GM19455 (cell line): Measurements from ENCODE around the gene VAV3.
"Not testable (repeated sequence)": the region's sequence is repeated elsewhere in the genome, so short reads cannot be mapped to it uniquely, and the experiment has no call there.

Source experiments
- ATAC-seq: cut with Tn5 transposase; IDR thresholded peaks from one replicate; pipeline ENCODE4 v1.9.1; 2021; ENCODE audit not compliant: unreplicated experiment

The VAV3 gene

DNA sequence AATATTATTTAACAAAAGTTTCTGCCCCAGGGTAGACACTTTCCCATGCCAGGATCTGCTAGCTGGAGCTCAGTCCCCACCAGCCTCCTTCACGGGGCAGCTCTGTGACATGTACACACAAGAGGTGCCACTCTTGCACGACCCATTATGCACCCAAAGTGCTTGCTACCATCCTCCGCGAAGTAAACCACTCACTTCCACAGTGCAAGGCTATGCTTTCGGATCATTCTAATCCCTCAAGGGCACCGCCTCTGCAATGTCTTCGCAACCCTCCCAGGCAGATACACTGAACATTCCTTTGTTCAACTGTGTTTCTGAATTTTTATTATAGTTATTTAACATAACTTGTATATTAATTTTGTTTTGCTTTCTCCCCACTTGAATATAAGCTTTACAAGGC lies 303.8 kb downstream of the VAV3 start:
- ATAC-seq: no peak

DNA sequence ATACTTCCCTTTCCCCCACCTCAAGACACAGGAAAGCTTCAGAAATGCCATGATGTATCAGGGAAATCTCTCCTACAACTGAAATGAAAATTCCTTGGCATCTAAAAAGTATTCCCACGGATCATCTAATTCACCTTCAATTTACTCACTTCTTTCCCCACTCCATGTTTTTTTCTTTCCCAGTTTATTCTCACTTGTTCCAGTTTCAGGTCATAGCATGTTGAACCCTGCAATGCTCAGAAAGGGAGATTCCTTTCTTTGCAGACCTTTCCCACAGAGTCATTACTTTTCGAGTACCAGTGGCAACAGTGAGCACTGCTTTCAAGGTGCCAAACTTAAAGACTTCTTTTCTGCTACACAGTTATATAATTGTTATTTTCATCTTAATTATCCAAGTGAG lies 305.0 kb downstream of the VAV3 start:
- ATAC-seq: no peak

DNA sequence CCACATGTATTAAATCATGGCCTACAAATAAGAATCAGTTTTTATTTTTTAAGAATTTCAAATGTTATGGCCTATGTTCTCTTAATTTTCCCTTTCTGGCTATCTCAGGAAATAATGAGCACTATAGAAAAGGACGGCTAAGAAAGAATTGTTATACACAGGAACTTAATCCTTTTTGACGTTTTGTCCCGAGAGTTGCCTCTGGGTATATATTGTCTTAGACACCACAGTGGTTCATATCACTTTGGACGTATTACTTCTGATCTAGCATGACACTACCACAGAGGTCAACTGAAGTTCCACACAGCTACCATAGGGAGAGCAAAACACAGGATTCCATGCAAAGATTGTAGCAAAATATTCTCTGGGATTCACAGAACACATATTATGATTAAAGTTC lies 307.6 kb downstream of the VAV3 start:
- no peak for ATAC-seq

DNA sequence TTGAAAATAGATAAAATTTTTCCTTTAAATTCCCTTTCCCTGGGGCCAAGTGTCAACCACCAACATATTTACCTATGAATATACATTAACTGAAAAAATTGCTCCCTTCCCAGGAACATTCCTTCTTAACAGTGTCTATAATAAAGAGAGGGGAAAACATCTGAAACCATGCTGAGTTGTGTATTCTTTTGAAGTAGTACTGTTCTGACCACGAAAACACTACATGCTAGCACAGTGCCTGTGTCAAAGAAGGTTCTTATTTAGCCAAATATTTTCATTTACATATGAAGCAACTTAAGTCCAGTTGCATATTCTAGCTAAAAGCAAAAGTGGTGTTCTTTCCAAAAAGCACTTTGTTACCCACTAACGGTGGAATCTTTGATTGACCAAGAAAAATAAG lies 311.2 kb downstream of the VAV3 start:
- ATAC-seq: no peak

DNA sequence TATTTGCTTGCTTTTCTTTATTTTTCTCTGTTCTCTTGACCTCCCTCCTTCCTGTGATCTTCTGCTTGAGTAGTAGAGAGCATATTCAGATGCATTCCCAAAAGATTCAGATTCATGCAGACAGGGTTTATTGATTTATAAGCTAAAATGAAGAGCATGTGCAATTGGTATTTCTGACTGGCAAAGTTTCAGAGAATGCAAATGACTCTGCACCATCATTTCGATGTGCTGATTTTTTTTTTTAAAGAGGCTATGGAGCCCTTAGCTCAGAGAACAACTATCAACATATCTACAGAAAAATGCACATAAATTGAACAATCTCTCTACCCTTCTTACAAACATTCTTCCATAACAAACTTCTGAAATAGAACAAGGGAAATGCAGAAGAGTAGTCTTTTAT lies 312.0 kb downstream of the VAV3 start:
- no peak for ATAC-seq

DNA sequence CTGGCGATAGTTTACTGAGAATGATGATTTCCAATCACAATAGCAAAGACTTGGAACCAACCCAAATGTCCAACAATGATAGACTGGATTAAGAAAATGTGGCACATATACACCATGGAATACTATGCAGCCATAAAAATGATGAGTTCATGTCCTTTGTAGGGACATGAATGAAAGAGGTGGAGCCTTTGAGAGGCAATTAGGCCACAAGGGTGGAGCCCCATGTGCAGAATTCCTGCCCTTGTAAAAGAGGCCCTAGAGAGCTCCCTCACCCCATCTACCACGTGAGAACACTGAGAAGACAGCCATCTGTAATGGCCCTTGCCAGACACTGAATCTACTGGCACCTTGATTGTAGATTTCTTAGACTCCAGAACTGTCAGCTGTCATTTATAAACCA lies 314.2 kb downstream of the VAV3 start:
- ATAC-seq: not testable (repeated sequence)

DNA sequence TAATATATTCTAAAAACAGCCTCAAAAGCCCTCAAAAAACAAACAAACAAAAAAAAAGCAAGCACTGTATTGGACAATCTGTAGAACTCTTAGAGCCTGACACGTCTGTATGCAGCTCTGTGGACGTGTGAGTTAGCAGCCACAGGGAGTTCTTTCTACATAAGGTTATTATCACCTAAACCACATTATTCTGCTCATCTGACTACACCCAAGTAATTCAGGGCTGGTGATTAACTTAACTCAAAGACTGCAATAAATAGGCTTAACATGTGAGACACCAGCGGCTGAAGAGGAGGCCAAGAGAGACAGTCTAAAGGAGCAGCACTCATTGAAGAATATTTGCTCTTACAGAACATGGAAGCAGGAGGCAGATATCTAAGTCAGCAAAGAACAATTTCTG lies 316.0 kb downstream of the VAV3 start:
- no peak for ATAC-seq

DNA sequence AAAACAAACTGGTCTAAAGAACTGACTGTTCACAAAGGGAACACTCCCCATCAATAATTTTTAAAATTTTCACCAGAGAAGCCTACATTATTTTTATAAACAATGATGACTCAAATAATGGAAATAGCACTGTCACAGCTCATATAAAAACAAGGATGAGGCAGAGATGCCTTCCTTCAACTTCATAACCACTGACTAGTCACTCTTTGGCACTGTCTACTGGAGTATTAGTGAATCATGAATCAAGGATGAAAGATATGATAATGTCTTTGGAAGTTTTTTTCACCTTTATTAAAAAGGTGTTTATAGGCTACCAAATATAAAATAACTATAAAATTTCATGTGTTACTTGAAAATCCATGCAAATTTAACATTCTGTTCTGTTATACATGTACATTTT lies 316.9 kb downstream of the VAV3 start:
- no peak for ATAC-seq

DNA sequence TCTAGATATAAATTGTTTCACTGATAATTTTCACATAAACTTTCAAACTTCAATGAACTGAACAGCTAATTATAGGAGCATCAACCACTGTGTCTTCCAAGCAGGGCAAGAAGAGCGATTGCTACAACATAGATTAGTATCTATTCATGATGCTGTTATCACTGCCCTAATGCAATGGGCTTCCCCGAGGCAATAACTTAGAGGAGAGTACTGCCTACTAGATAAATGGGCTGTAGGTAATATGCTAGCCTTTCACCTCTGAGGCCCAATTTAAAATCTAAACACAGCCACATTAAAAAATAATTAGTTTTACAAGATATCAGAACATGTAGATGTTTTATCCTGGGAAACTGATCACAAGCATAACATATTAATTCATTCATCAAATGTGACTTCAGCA lies 318.0 kb downstream of the VAV3 start:
- no peak for ATAC-seq

DNA sequence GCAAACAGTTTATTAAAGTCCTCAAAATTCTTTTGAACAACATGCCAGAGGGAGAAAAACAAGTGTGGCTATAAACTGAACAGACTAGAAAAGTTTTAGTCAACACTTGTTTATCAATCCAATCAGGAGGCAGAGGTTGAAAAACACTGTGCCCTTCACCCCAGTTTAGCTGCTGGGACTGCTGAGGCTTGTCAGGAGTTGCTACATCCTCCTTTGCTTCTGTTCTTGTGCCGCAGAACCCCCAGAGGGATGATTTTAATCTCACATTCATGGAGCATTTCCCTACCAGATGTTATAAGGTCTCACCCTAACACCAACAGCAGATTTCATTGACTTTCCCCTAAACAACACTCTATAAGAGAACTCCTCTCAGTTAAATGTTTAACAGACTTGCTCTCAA lies 321.2 kb downstream of the VAV3 start:
- ATAC-seq: no peak

DNA sequence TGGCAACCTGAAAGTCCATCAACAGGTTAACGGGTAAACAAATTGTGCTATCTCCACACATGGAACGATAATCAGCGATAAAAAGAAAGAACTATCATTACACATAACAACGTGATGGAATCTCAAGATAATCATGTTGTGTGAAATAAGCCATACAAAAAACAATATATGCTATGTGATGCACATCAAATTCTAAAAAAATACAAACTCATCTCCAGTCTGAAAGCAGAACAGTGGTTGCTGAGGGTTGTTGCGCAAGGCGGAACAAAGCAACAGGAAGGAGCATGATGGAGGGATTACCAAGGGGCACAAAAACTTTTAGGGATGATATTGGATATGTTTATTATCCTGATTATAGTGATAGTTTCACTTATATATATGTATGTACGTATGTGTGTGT lies 324.8 kb downstream of the VAV3 start:
- ATAC-seq: no peak

DNA sequence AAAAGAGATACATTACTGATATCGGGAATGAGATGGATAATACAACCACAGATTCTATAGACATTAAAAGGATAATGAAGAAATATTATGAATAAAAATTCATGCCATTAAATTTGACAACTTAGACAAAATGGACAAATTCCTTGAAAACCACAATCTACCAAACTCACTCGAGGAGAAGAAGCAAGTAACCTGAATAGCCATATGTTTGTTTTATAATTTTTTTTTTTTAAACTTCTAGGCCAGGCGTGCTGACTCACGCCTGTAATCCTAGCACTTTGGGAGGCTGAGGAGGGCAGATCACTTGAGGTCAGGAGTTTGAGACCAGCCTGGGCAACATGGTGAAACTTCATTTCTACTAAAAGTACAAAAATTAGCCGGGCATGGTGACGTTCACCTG lies 327.9 kb downstream of the VAV3 start:
- ATAC-seq: no peak

DNA sequence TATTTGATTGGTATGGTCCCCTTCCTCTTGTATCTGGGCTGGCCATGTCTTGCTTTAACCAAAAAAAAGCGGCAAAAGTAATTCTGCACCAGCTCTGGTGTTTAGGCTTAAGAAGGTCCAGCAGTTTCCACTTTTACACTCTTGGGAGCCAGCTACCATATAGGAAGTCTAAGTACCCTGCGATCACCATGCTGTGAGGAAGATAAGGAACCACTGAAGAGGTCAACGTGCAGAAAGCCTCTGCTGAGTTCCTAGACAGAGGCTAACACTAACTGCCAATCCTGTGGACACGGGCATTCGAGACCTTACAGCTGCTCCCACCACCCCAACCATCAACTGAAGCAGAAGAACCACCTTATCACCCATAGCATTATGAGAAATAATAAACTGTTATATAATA lies 331.4 kb downstream of the VAV3 start:
- no peak for ATAC-seq

DNA sequence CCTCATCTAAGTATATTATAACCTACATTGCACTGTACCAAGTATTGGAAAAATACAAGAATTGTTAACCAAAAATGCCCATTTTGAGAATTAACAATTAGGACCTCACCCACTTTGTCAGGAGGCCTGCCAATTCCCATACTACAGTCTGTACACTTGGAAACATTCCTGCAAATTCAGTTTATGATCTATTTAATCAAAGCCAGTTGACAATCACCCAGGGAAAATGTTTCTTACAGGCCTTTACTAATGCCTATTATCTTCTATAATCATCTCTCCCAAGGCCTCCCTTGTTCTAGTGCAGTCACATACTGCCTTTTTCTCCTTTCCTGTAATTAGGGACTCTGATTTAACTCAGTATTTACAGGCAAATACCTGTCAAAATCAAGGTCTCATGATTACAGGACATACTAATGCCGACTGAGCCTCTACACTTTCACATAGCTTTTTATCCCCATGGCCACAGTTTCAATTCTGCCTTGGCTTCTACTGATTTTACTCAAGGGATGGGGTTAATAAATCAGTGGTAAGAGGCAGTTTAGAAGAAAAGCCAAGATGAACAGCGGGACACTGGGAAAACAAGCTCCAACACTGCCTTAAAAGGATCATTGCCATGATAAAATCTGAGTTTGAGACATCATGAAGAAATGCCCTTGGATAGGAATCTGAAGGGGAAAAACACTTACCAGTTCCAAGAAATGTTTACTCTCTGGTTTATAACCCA lies 338.7 kb downstream of the VAV3 start:
- no peak for ATAC-seq

DNA sequence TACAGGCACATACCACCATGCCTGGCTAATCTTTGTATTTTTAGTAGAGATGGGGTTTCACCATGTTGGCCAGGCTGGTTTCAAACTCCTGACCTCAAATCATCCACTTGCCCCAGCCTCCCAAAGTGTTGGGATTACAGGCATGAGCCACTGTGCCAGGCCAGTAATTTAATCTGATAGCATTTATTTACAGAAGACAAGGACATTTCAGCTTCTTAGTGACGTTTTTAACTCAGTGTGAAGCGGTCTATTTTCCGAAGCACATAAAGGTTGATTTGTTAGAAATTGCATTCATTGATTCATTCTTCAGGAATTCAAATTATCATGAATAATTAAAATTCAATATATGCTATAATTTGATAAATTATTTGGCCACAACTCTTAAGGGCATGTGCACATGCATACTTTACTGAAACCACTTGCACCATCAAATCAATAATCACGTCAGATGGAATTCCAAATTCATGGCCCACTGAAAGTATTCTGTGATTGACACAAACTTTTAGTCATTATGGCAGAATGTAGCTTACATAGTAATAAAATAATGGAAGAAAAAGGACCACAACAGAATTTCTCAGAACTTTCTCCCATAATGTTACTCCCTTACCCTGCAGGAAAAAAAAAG lies 339.5 kb downstream of the VAV3 start:
- no peak for ATAC-seq

DNA sequence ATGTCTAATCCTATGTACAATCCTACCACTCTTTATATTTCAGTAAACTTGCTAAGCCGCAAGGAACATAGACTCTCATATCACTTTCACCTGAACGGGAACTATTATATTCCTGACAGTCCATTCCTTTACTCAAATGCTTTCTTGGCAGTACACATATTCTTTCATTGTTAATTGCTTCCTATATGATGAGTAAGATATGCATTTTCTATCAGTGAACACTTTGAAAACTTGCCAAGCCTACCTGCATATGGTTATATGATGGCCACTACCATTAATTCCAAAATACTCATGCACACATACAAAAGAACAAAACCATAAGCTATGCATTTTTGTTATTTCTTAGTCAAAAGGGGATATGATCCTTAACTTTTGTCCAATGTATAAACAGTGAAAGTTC lies 341.5 kb downstream of the VAV3 start:
- no peak for ATAC-seq

DNA sequence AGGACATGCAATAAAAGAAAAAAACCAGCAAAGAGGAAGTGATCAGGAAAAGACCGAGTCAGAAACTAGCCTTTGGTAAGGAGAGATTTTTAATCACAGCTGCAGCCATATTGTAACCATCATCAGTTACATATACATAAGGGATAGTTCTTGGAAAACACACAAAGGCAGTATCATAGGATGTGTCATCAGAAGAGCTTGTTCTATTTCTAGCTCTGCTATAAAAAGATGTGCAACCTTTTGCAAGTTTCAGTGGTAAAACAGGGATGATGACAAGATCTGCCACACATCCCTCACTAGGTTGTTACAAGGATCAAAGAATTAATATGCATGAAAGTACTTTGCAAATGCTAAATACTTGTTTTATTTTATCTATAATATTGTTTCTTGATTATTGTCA lies 342.0 kb downstream of the VAV3 start:
- no peak for ATAC-seq

DNA sequence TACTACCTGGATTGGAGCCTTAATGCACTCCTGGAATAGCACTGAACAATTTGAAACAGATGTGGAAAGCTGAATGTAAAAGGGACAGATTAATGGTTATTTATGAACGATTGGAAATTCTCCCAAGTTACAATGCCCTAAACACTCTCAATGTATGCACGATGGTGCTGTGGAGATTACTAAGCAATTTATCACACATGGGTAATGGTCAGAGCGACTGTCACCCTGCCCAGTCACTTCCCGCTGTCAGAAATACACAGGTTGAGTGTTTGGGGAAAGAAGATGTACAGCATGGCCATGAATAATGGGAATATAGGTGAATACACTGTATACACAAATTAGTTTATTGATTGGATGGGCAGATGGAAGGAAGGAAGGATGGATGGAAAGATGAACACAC lies 342.4 kb downstream of the VAV3 start:
- ATAC-seq: no peak

DNA sequence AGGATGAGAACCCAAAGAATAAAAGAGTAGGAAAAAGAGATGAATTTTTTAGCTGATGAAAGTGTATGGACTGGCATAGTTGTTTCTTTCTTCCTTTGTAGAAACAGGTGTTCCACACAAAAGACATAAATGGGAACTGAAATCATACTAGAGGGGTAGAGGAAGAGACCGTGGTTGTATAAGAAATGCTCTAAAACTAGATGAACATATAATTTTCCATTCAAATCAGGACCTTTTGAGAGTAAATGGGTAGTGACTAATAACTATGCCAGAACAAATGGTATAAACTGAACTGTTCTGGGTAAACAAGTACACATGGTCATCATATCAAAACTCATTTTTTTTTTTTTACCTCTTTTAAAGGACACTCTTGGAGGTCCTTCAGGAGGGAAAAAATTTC lies 344.2 kb downstream of the VAV3 start:
- ATAC-seq: no peak

DNA sequence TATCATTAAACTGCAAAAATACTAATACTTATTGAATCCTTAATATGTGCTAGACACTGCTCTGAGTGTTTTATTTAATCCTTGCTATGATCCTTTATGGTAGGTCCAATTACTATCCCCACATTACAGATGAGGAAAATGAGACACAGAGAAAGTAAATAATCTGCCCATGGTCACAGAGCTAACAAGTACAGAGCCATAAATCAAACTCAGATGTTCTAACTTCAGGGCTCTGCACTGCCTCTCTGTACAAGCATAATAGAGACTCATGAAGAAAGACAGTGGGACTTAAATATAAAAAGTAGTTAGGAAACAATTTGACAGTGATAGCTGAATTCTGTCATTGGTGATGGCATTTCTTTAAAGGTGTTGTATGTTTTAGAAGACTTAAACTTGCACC lies 346.4 kb downstream of the VAV3 start:
- no peak for ATAC-seq

DNA sequence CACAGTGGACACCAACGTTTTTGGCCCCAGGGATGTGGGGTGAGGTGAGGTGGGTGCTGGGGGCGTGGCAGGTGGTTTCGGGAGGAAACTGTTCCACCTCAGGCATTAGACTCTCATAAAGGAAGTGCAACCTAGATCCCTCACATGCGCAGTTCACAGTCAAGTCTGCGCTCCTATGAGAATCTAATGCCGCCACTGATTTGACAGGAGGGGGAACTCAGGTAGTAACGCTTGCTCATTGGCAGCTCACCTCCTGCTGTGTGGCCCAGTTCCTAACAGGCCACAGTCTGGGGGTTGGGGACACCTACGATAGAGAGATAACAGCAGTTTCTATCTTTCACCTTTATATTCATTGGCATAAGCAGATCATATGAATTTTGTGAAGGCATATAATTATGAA lies 347.1 kb downstream of the VAV3 start:
- ATAC-seq: no peak

DNA sequence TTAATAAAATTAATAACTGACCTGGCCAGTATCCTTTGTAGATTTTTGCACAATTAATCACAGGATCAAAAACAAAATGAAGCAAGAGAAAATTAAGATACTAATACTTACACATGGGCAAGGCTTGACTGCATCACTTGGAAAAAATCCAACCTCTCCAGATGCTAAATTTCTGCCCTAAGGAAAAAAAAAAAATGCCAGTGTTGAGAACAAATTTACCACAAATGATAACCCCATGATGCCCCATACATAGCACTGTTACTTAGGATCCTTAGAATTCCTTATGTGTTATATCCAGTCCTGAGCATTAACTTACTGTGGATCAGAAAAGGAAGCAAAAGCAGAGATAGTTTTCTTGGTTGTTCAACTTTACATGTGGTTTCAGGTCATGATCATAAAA lies 347.5 kb downstream of the VAV3 start:
- no peak for ATAC-seq

DNA sequence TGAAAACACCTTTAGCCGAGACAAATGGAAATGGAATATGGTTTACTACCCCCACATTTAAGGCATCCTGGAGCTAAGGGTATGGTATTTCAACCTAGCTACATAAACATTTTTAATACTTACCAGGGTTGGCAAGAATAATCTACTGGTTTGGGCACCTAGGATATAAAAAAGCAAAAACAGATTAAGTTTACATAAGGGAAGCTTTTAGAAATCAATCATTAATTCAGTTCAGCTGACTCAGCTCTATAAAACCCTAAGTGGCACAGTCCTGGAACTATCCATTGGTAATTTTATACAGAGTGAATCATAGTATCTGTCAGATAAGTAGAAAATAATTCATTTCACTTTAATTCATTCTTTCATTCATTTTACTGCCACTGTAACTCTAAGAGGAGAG lies 355.2 kb downstream of the VAV3 start:
- no peak for ATAC-seq
